ENCODE data around the gene FZR1. TPM values are rescaled to one million over a fixed set of nuclear protein-coding genes. Genes with fewer than 3 reads are reported as not detected.

The FZR1 gene
- total RNA-seq, 2 experiments from 2014 or later = 130 to 142 TPM

Other genes starting within 250 kb of the FZR1 start
- gene NFIC, start 139.7 kb upstream of the FZR1 start, total RNA-seq = 10 to 100 TPM; 16.5 to 17.5 TPM
- gene SMIM24, start 25.8 kb upstream of the FZR1 start, total RNA-seq = under 1 TPM in 1 of 2 experiments, not detected in 1; 0.56 TPM
- gene SMIM44, start 22.9 kb upstream of the FZR1 start, total RNA-seq = not detected
- 1 to 10 TPM; 3.4 to 3.9 TPM for gene DOHH, start 5.6 kb upstream of the FZR1 start, total RNA-seq
- gene TEKTIP1, start 32.9 kb downstream of the FZR1 start, total RNA-seq = 1 to 10 TPM; 5.2 to 6.4 TPM
- 10 to 100 TPM; 42.3 to 42.7 TPM for gene MFSD12, start 51.3 kb downstream of the FZR1 start, total RNA-seq
- 10 to 100 TPM; 32.3 to 37.8 TPM for gene HMG20B, start 66.6 kb downstream of the FZR1 start, total RNA-seq
- gene GIPC3, start 79.2 kb downstream of the FZR1 start, total RNA-seq = under 1 TPM; 0.19 to 0.49 TPM
- gene TBXA2R, start 100.6 kb downstream of the FZR1 start, total RNA-seq = 1 to 10 TPM; 2.3 to 2.6 TPM
- gene CACTIN, start 120.5 kb downstream of the FZR1 start, total RNA-seq = 10 to 100 TPM; 32.5 to 33.0 TPM
- gene PIP5K1C, start 194.2 kb downstream of the FZR1 start, total RNA-seq = 10 to 100 TPM; 11.4 to 12.2 TPM
- gene TJP3, start 202.1 kb downstream of the FZR1 start, total RNA-seq = 1 to 10 TPM; 3.4 to 4.6 TPM

All from CD8-positive, alpha-beta T cell (primary cell).